Pancreas (tissue), 10 donors: ENCODE results near the gene MRC1. TPM values are rescaled to one million over a fixed set of nuclear protein-coding genes. Genes with fewer than 3 reads are reported as not detected.

ENCODE experiments used
- ATAC-seq, 4 donors: fragments of 200-7000 bp; cut with Tn5 transposase; one replicate each; pipeline versions ENCODE4 v1.8.0 to v1.9.1; 2020; ENCODE audit warnings: mild to moderate bottlenecking in 4 of 4, moderate library complexity in 4 of 4
- DNase-seq, 6 donors: peaks; one replicate each; pipeline ENCODE4 v3.0.0-alpha.2; 2020
- FAIRE-seq: peaks from 2 replicates; lab custom pipeline; 2012; peaks lifted over from hg19 to GRCh38; lab: Jason Lieb, UNC
- H3K27ac ChIP-seq, 4 donors: fragments of 200-600 bp; sonication (generic); 1 replicate in 3 of 4; 2 replicates in 1 of 4; pipeline versions ENCODE4 v1.5.0 to v1.8.0; 2020
- H3K27me3 ChIP-seq, 4 donors: fragments of 200-600 bp; one replicate each; pipeline ENCODE4 v1.8.0; 2021
- H3K36me3 ChIP-seq, 3 donors: fragments of 200-600 bp; sonication (generic) in 1 of 3; one replicate each; pipeline versions ENCODE4 v1.5.0 to v1.8.0; 2020 to 2021
- H3K4me1 ChIP-seq, 3 donors: fragments of 200-600 bp; one replicate each; pipeline ENCODE4 v1.8.0; 2021
- H3K4me3 ChIP-seq, 4 donors: fragments of 200-600 bp; sonication (generic) in 2 of 4; one replicate each; pipeline versions ENCODE4 v1.5.0 to v1.8.0; 2020 to 2021
- H3K9me3 ChIP-seq, 4 donors: fragments of 200-600 bp; one replicate each; pipeline ENCODE4 v1.8.0; 2021
- WGBS, 2 donors: extraction: QIAGEN DNeasy Blood & Tissue Kit; methylation state at CpG; one replicate each; pipeline ENCODE4 v1.1.7; 2013; 5-methylcytosine and 5-hydroxymethylcytosine counted together
- intact Hi-C, 3 donors: fragments of 100-400 bp; cut with DNase I; formaldehyde crosslinking; loops; one replicate each; pipeline versions ENCODE4 v1.11.1 to v1.14.2; 2022
- polyA plus RNA-seq, 2 donors: library from polyadenylated mRNA; stranded (reverse); fragments of 200-250 nt; gene quantifications; one replicate each; pipeline ENCODE4 v1.2.3, GENCODE V29; 2013
- total RNA-seq, 6 donors: library from RNA; stranded (reverse); fragmentation: NEBNext Ultra II Directional in 4 of 6; extraction: Animal tissue kit (Norgen Biotek cat#: 25700) in 4 of 6; gene quantifications; one replicate each; pipeline versions ENCODE4 v1.2.1 to v1.2.4, GENCODE V29; 2021 to 2023
- TF ChIP-seq, protein P1 (sequence below), 4 donors: fragments of 200-600 bp; sonication (generic) in 3 of 4; IDR thresholded peaks; one replicate each; pipeline versions ENCODE4 v1.5.0 to v1.8.0; 2021; ENCODE audit warnings: antibody characterized with exemption in 4 of 4
- donor health status: healthy with polysubstance abuse.
- donor health status: DM: no; HTN: no; CAD: no; lungs with moderate emphysema.
- donor health status: DM: no; HTN: no; CAD: no.
- donor health status: control.
- donor health status: control.
- donor health status: Bipolar disorder and iron deficiency.
- donor health status: DM: yes; HTN: yes; CAD: no.
- donor health status: DM: no; HTN: no; CAD: no.
- donor health status: DM: no; HTN: no; CAD: no.
- donor health status: DM: yes; HTN: yes; CAD: no.

Gene MRC1
- total and polyA plus RNA-seq, 8 donors: 1.2 to 23.6 (median 3.1) TPM

DNA sequence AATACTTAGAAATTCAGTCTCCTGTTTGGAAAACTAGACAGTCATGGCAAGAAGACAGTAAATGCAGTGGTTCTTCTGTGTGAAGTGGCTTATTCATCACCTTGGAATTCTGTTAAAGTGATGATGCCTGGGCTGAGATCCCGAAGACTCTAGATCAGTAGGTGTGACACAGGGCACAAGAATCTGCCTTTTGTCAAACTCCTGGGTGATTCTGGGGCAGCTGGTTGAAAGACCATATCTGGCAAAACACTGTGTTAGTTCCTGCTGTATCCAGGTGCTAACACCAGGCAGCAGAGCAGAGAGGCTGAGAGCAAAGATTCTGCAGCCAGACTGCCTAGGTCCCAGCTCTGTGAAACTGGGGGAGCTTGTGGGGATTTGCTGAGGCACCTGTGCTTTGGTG lies 26.5 kb downstream of the MRC1 start:
- DNase-seq: no peak
- TF ChIP-seq, protein P1, sequence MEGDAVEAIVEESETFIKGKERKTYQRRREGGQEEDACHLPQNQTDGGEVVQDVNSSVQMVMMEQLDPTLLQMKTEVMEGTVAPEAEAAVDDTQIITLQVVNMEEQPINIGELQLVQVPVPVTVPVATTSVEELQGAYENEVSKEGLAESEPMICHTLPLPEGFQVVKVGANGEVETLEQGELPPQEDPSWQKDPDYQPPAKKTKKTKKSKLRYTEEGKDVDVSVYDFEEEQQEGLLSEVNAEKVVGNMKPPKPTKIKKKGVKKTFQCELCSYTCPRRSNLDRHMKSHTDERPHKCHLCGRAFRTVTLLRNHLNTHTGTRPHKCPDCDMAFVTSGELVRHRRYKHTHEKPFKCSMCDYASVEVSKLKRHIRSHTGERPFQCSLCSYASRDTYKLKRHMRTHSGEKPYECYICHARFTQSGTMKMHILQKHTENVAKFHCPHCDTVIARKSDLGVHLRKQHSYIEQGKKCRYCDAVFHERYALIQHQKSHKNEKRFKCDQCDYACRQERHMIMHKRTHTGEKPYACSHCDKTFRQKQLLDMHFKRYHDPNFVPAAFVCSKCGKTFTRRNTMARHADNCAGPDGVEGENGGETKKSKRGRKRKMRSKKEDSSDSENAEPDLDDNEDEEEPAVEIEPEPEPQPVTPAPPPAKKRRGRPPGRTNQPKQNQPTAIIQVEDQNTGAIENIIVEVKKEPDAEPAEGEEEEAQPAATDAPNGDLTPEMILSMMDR (IDR thresholded peaks at IDR 0.05): no peak
- peak in 3 of 4 donors; percentile 14 to 29 (median 15) for ATAC-seq
- H3K27ac ChIP-seq: no peak overlapping the region
- FAIRE-seq: no peak
- no peak overlapping the region for H3K4me3 ChIP-seq
- intact Hi-C loops: no loop called here
- peaks cover 8 to 19% (median 8%) of the 10 kb centered on the region in 3 donors for H3K4me1 ChIP-seq
- H3K9me3 ChIP-seq: no peaks in the 10 kb centered on the region
- 73 to 78% methylated on average over 1 of the region's 1 CpG for whole genome bisulfite sequencing, 2 donors
- H3K27me3 ChIP-seq: no peaks in the 10 kb centered on the region
- no peaks in the 10 kb centered on the region for H3K36me3 ChIP-seq

DNA sequence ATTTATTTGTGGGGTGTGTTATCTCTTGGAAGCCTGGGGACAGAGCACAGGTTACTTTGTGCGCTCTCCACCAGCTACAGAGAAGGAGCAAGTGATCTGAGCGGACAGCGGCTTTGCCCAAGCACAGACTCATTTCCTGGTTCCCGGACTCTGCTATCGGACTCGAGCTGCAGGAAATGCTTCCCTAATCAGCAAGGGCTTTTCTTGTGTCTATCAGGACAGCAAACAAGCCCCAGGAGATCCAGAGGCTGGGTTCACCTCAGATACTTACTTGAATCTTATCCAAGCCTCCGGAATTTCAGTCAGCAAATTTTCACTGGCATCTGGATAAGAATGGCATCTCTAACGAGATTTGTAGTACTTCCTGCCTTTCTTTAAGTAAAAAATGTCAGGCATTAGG lies 27.8 kb downstream of the MRC1 start:
- peaks cover under 1 to 10% (median 4%) of the 10 kb centered on the region in 3 donors for H3K4me1 ChIP-seq
- no peaks in the 10 kb centered on the region for H3K27me3 ChIP-seq
- no peaks in the 10 kb centered on the region for H3K36me3 ChIP-seq
- H3K9me3 ChIP-seq: no peaks in the 10 kb centered on the region
- 1 to 2% methylated on average over 8 of the region's 8 CpGs for WGBS, 2 donors
- peak; percentile 32 to 65 (median 46) for DNase-seq
- peak; percentile 88 to 90 (median 90) for ATAC-seq
- TF ChIP-seq, protein P1 (IDR thresholded peaks at IDR 0.05): no peak
- no peak for FAIRE-seq
- intact Hi-C loops: no loop called here
- H3K4me3 ChIP-seq: peak overlapping the region in 2 of 4 donors; percentile 17 to 31
- H3K27ac ChIP-seq: peak overlapping the region in 3 of 4 donors; percentile 40 to 59 (median 53)

DNA sequence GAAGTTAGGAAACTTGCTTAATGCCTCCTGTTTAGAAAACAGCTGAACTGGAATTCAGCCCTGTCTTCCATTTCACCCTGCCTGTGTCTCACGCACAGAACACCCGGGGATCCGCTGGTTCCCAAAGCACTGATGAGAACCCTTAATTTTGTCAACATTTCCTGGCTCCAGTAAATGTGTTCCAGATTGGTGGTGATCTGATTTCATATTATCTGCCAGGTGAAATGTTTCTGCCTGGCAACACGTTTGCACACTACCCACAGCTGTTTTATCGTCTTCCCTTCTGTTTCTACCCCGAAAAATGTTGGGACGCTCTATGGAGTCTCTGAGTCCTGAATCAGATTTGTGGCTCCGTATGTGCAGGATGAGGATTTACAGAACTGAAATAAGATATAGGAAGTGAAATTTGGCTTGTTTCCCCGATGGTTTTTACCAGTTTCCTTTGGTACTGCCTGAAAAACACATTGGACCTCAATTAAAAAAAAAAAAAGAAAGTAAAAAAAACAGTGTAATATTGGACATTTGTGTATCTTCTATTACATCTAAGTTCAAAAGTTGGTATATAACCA lies 29.0 kb downstream of the MRC1 start:
- TF ChIP-seq, protein P1 (IDR thresholded peaks at IDR 0.05): no peak
- FAIRE-seq (no peak), DNase-seq (no peak), ATAC-seq (peak in 3 of 4 donors; percentile 23 to 43 (median 24))
- Histone ChIP-seq H3K4me3 (no peak overlapping the region), H3K36me3 (no peaks in the 10 kb centered on the region), H3K4me1 (peaks cover 0 to 10% (median 4%) of the 10 kb centered on the region in 3 donors), H3K9me3 (no peaks in the 10 kb centered on the region), H3K27me3 (no peaks in the 10 kb centered on the region), H3K27ac (no peak overlapping the region)
- intact Hi-C loops: no loop called here
- 69 to 71% methylated on average over 9 of the region's 9 CpGs for WGBS, 2 donors

DNA sequence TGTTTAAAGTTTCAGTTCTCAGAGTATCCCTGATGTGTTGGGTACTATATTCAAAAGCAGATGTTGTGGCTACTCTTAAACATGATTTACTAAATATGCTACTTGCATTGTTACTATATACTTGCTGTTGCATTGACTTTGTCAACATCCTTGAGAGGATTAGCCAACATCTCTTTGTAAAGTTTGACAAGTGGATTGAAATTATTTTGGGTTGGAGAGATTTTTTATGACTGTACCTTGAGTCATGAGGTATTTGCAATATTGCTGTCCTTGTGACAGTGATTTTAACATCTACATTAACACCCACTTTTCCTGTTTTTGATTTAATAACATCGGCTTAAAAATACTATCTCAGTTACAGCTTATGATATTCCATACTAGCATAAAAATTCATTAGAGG lies 31.9 kb downstream of the MRC1 start:
- Histone ChIP-seq H3K4me3 (no peak overlapping the region), H3K27me3 (no peaks in the 10 kb centered on the region), H3K27ac (no peak overlapping the region), H3K4me1 (peaks cover 0 to 10% (median 4%) of the 10 kb centered on the region in 3 donors), H3K9me3 (no peaks in the 10 kb centered on the region), H3K36me3 (no peaks in the 10 kb centered on the region)
- intact Hi-C loops: loop anchor here in 1 of 3 donors (10.0 kb wide), 1 partner anchor 384 kb away; no protein-coding TSS in a partner anchor
- WGBS, 2 donors: 89 to 90% methylated on average over 1 of the region's 1 CpG
- TF ChIP-seq, protein P1 (IDR thresholded peaks at IDR 0.05): no peak
- ATAC-seq (no peak), DNase-seq (no peak), FAIRE-seq (no peak)

DNA sequence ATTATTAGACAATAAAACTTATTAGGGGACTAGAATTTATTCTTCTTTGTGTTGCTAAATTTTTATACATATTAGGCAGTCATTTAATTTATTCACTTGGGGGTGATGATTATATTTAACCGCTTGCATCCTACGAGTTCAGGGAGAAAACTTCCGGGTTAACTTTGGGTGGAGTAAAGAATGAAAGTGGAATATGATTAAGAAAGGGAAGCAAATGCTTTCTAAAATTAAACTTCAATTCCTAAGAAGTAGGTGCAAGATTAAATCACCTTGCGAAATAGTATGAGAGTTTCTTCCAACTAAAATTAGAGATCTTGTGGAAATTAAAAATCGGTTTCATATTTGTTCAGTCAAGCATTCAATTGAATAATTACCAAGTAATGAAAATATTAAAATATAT lies 33.5 kb downstream of the MRC1 start:
- Histone ChIP-seq H3K36me3 (no peaks in the 10 kb centered on the region), H3K4me1 (no peaks in the 10 kb centered on the region), H3K9me3 (no peaks in the 10 kb centered on the region), H3K27ac (no peak overlapping the region), H3K4me3 (no peak overlapping the region), H3K27me3 (no peaks in the 10 kb centered on the region)
- WGBS, 2 donors: 83 to 86% methylated on average over 5 of the region's 5 CpGs
- no peak for DNase-seq
- FAIRE-seq: no peak
- no peak for ATAC-seq
- TF ChIP-seq, protein P1 (IDR thresholded peaks at IDR 0.05): no peak
- intact Hi-C loops: loop anchor here in 1 of 3 donors (10.0 kb wide), 1 partner anchor 382 kb away; no protein-coding TSS in a partner anchor
